Fibroblast of the aortic adventitia (primary cell): ENCODE data around the gene MYO9B. TPM values are rescaled to one million over a fixed set of nuclear protein-coding genes. Genes with fewer than 3 reads are reported as not detected.
"Not testable (repeated sequence)": the region's sequence is repeated elsewhere in the genome, so short reads cannot be mapped to it uniquely, and the experiment has no call there.

Source experiments
- DNase-seq: peaks from one replicate; pipeline ENCODE4 v3.0.0-alpha.2; 2010; ENCODE audit warnings: low read depth
- H3K4me3 ChIP-seq: 2 replicates; pipeline ENCODE4 v1.5.1; 2011; ENCODE audit warnings: low read depth, mild to moderate bottlenecking, control low read depth, low read length, moderate library complexity
- CTCF ChIP-seq: IDR thresholded peaks from 2 replicates; pipeline ENCODE4 v1.5.1; 2011; ENCODE audit warnings: mild to moderate bottlenecking, low read length, control low read depth, inconsistent platforms; ENCODE audit not compliant: insufficient read depth
- total RNA-seq: library from RNA; depleted of rRNA; stranded (reverse); fragments of >200 nt; gene quantifications from 2 replicates; pipeline ENCODE4 v1.2.3, GENCODE V29; 2012; ENCODE audit warnings: low replicate concordance

MYO9B gene
- total RNA-seq, 1 donor: 103 TPM

GRCh38 chr19:17090583-17090982, 15.0 kb downstream of the MYO9B start:
- H3K4me3 ChIP-seq: no peak overlapping the region
- DNase-seq: no peak
- no peak for TF ChIP-seq CTCF

- no peak for DNase-seq
- H3K4me3 ChIP-seq: no peak overlapping the region
- TF ChIP-seq CTCF: no peak
Measured at GRCh38 chr19:17091758-17092333, 16.3 kb downstream of the MYO9B start.

DNA sequence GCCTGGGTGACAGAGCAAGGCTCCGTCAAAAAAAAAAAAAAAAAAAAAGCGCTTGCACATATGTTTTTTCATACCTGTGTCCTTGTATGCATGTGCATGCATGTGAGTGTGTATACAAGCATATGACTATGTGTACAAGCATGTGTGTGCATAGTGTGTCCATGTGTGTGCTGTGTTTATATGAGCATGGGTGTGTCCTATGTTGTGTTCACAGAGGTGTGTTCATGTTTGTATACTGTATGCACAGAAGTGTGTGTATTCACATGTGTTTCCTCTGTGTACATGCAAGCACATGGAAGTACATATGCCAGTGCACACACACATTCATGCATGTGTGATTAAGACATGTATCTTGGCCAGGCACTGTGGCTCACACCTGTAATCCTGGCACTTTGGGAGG, 17.1 kb downstream of the MYO9B start:
- no peak overlapping the region for H3K4me3 ChIP-seq
- no peak for TF ChIP-seq CTCF
- no peak for DNase-seq

DNA sequence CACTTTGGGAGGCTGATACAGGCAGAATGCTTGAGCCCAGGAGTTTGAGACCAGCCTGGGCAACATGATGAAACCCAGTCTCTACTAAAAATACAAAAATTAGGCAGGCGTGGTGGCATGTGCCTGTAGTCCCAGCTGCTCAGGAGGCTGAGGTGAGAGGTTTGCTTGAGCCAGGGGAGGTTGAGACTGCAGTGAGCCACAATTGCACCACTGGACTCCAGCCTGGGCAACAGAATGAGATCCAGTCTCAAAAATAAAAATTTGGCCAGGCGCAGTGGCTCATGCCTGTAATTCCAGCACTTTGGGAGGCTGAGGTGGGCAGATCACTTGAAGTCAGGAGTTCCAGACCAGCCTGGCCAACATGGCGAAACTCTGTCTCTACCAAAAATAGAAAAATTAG, 19.1 kb downstream of the MYO9B start:
- H3K4me3 ChIP-seq, DNase-seq: not testable (repeated sequence)

- H3K4me3 ChIP-seq: no peak overlapping the region
- peak; percentile 94 for DNase-seq
- TF ChIP-seq CTCF: no peak
Measured at GRCh38 chr19:17095141-17095919, 19.8 kb downstream of the MYO9B start.

DNA sequence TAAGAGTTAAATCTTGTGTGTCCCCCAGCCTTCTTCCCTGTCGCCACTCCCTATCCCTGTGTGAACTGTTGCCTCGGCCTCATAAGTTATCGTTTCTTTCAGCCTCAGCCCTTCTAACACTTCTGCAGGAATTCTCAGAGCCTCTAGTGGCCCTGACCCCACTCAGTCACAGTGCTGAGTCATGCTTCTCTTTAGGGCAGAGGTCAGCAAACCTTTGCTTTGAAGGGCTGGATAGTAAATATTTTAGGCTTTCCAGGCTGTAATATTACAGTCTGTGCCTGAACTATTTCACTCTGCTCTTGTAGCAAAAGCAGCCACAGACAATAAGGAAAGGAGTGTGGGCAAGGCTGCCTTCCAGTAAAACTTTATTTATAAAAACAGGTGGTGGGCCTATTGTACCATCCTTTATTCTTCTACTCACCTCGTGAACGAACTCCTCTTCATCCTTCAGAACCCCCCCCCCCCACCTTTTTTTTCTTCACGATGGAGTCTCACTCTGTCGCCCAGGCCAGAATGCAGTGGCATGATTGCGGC, 22.1 kb downstream of the MYO9B start:
- no peak for TF ChIP-seq CTCF
- H3K4me3 ChIP-seq: no peak overlapping the region
- peak; percentile 46 for DNase-seq

DNA sequence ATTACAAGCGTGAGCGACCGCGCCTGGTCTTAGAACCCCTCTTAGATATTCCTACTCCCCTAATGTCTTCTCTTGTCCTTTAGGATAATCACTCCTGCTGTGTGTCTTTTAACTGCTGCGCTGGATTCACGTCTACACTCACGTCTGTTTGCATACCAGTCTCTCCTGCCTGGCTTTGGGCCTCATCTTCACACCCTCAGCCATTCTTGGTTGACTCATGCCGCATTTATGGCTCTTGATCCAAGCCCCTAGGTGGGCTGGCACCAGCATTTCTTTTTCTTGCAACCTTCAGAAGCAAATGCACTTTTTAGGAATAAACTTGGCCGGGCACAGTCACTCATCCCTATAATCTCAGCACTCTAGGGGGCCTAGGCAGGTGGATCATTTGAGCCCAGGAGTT, 22.7 kb downstream of the MYO9B start:
- no peak overlapping the region for H3K4me3 ChIP-seq
- TF ChIP-seq CTCF: no peak
- no peak for DNase-seq
